ENCODE measurements around the gene AK5. TPM values are rescaled to one million over a fixed set of nuclear protein-coding genes. Genes with fewer than 3 reads are reported as not detected.

The AK5 gene
- total and polyA plus RNA-seq, 2 of the 4 experiments (the other 2 are of a cell fraction) = 22.5 to 25.8 TPM

GRCh38 chr1:77316966-77317365 lies 35.1 kb downstream of the AK5 start:
- ATAC-seq (ENCODE audit: low read depth) = no peak
- Histone ChIP-seq H3K9me1 (ENCODE audit: insufficient read depth, low read length) (0 out of 2 replicates have a peak, but pooled peaks cover 3% of the 10 kb centered on the region), H3K4ac (ENCODE audit: low read depth, low read length) (peak overlapping the region; percentile 12; the same call in 1 of the 2 replicates), H2BK5ac (ENCODE audit: low read depth, low read length, poor library complexity, severe bottlenecking) (peak overlapping the region; percentile 66), H3K23ac (ENCODE audit: low read depth, low read length) (0 out of 2 replicates have a peak overlapping the region, but pooled peaks have one; percentile 36), H2AK5ac (ENCODE audit: low read depth, low read length) (no peak overlapping the region), H3K27ac (ENCODE audit: insufficient read depth, low read length) (no peak overlapping the region), H2AK9ac (replicated peaks; ENCODE audit: low read depth, low read length, poor library complexity) (no peak overlapping the region), H3K14ac (replicated peaks; ENCODE audit: low read depth, low read length) (peak overlapping the region; percentile 17), H3K4me1 (ENCODE audit: control insufficient read depth, insufficient read depth, low read length) (peaks cover 10% of the 10 kb centered on the region; the same call in 1 of the 2 replicates), H4K91ac (ENCODE audit: insufficient read depth, low read depth, low read length) (0 out of 2 replicates have a peak overlapping the region, but pooled peaks have one; percentile 53), H3K36me3 (ENCODE audit: control insufficient read depth, insufficient read depth, low read length) (no peaks in the 10 kb centered on the region), H3K4me3 (ENCODE audit: insufficient read depth, low read depth, low read length) (no peak overlapping the region), H3K56ac (ENCODE audit: extremely low read depth, insufficient read depth, low read length) (no peak overlapping the region), H2BK120ac (ENCODE audit: low read depth, low read length) (peak overlapping the region; percentile 30; the same call in 1 of the 2 replicates), H3K79me1 (ENCODE audit: low read depth in 1 of 2, low read length in 2 of 2) (peaks cover 0 to 32% of the 10 kb centered on the region in 2 experiments; a peak in 3 of 4 replicates), H4K5ac (ENCODE audit: low read depth, low read length) (peak overlapping the region; percentile 67; the same call in 1 of the 2 replicates), H3K4me2 (ENCODE audit: low read depth, low read length) (no peak overlapping the region), H2AFZ (replicated peaks; ENCODE audit: low read length, poor library complexity) (no peak overlapping the region), H2BK15ac (ENCODE audit: low read depth, low read length) (no peak overlapping the region), H4K20me1 (ENCODE audit: insufficient read depth, low read length) (no peaks in the 10 kb centered on the region), H3K27me3 (ENCODE audit: control insufficient read depth, insufficient read depth, low read length) (no peaks in the 10 kb centered on the region), H3K18ac (ENCODE audit: low read depth, low read length) (peak overlapping the region; percentile 74; the same call in 1 of the 2 replicates), H3K9ac (ENCODE audit: low read depth, low read length) (no peak overlapping the region), H4K8ac (ENCODE audit: low read depth in 2 of 2, low read length in 2 of 2) (peak overlapping the region; percentile 51 to 59; a peak in 2 of 4 replicates), H2BK20ac (ENCODE audit: low read depth, low read length) (peak overlapping the region; percentile 47; the same call in 1 of the 2 replicates), H3K9me3 (ENCODE audit: control insufficient read depth, insufficient read depth, low read length) (no peaks in the 10 kb centered on the region)
- no TSS peak for BruUV-seq (replicated peaks)
- ChIA-PET CTCF (no interaction called here), POLR2A (ENCODE audit: unreplicated experiment) (no interaction called here)
- peak; percentile 48 for DNase-seq
- in situ Hi-C loops (cut with MboI; ENCODE audit: low sequenced_read_pairs) = no loop called here
- dilution Hi-C loops (cut with HindIII; ENCODE audit: low sequenced_read_pairs, unreplicated experiment) = no loop called here
- WGBS, 2 experiments (ENCODE audit: extremely low coverage in 2 of 2, insufficient read length in 1 of 2) = no CpG with 5 or more reads among the region's 3 CpGs
- no peak for TF ChIP-seq POLR2A (IDR thresholded peaks at IDR 0.05; ENCODE audit: low read depth, low read length)
- intact Hi-C loops (cut with micrococcal nuclease) = no loop called here
